Keratinocyte (primary cell): Measurements from ENCODE around the gene FHOD3. TPM values are rescaled to one million over a fixed set of nuclear protein-coding genes. Genes with fewer than 3 reads are reported as not detected.

Source experiments
- DNase-seq: peaks from one replicate; pipeline ENCODE4 v3.0.0-alpha.2; 2011; ENCODE audit warnings: low read depth, missing footprints, low spot score
- FAIRE-seq: peaks from 2 replicates; lab custom pipeline; 2011; peaks lifted over from hg19 to GRCh38; lab: Jason Lieb, UNC
- H2AFZ ChIP-seq: 2 replicates; pipeline ENCODE4 v1.6.0; 2012; ENCODE audit warnings: low read length, control low read depth, inconsistent platforms; ENCODE audit not compliant: control insufficient read depth
- H3K27ac ChIP-seq: 2 replicates; pipeline ENCODE4 v1.5.1; 2011; ENCODE audit warnings: low read length; ENCODE audit not compliant: control insufficient read depth, insufficient read depth
- H3K27me3 ChIP-seq: 3 replicates; pipeline ENCODE4 v1.6.0; 2011; ENCODE audit warnings: low read length; ENCODE audit not compliant: control insufficient read depth, insufficient read depth; ENCODE audit errors: extremely low read depth
- H3K36me3 ChIP-seq, 2 experiments: 2 replicates in 1 of 2; 3 replicates in 1 of 2; pipeline ENCODE4 v1.5.1; 2011; ENCODE audit warnings: low read length in 2 of 2, mild to moderate bottlenecking in 1 of 2; ENCODE audit not compliant: control insufficient read depth in 2 of 2, insufficient read depth in 2 of 2; ENCODE audit errors: extremely low read depth in 1 of 2
- H3K4me1 ChIP-seq: 3 replicates; pipeline ENCODE4 v1.5.1; 2011; ENCODE audit warnings: low read length; ENCODE audit not compliant: control insufficient read depth, insufficient read depth; ENCODE audit errors: extremely low read depth
- H3K4me2 ChIP-seq: 3 replicates; pipeline ENCODE4 v1.6.0; 2011; ENCODE audit warnings: low read depth, low read length; ENCODE audit not compliant: control insufficient read depth, insufficient read depth; ENCODE audit errors: extremely low read depth
- H3K4me3 ChIP-seq, 3 experiments: fragments of 200-600 bp in 1 of 3; sonication (generic) in 1 of 3; 2 replicates in 2 of 3; 3 replicates in 1 of 3; pipeline ENCODE4 v1.5.1; 2011 to 2016; ENCODE audit warnings: low read length in 3 of 3, mild to moderate bottlenecking in 3 of 3, control low read depth in 2 of 3, inconsistent platforms in 1 of 3, low read depth in 1 of 3, mixed read lengths in 1 of 3, mixed run types in 1 of 3, moderate library complexity in 1 of 3; ENCODE audit not compliant: control insufficient read depth in 2 of 3, insufficient read depth in 2 of 3; ENCODE audit errors: extremely low read depth in 1 of 3
- H3K79me2 ChIP-seq: 2 replicates; pipeline ENCODE4 v1.6.0; 2012; ENCODE audit warnings: low read length; ENCODE audit not compliant: control insufficient read depth, insufficient read depth
- H3K9ac ChIP-seq: 3 replicates; pipeline ENCODE4 v1.6.0; 2011; ENCODE audit warnings: low read length; ENCODE audit not compliant: control insufficient read depth, insufficient read depth; ENCODE audit errors: extremely low read depth
- H3K9me1 ChIP-seq: 3 replicates; pipeline ENCODE4 v1.6.0; 2011; ENCODE audit warnings: low read length; ENCODE audit not compliant: control insufficient read depth, insufficient read depth; ENCODE audit errors: extremely low read depth
- H3K9me3 ChIP-seq: 2 replicates; pipeline ENCODE4 v1.5.1; 2012; ENCODE audit warnings: low read depth, low read length; ENCODE audit not compliant: control insufficient read depth
- H4K20me1 ChIP-seq: 3 replicates; pipeline ENCODE4 v1.6.0; 2011; ENCODE audit warnings: low read length; ENCODE audit not compliant: control insufficient read depth, insufficient read depth; ENCODE audit errors: extremely low read depth
- EZH2 ChIP-seq: IDR thresholded peaks from one replicate; pipeline ENCODE4 v1.6.1; 2012; ENCODE audit warnings: inconsistent platforms, mild to moderate bottlenecking, low read length, moderate library complexity
- dilution Hi-C: fragments of 300-500 bp; cut with MboI; formaldehyde crosslinking; loops from one replicate; pipeline ENCODE4 v1.7.0; 2020; ENCODE audit warnings: low sequenced_read_pairs; ENCODE audit not compliant: extremely low pct_ligation_motif_present
- polyA plus RNA-seq, 5 experiments: library from polyadenylated mRNA; depleted of rRNA in 3 of 5; stranded (reverse) in 3 of 5; stranded (forward) in 1 of 5; unstranded in 1 of 5; fragments of >200 nt; gene quantifications; 1 replicate in 1 of 5; 2 replicates in 3 of 5; 3 replicates in 1 of 5; pipeline versions ENCODE4 v1.2.1 to v1.2.3, GENCODE V29; 2011 to 2012; ENCODE audit warnings: missing spikeins in 2 of 5, low read depth in 1 of 5, low replicate concordance in 1 of 5
- TF ChIP-seq, protein P1 (sequence below), 3 experiments: IDR thresholded peaks in 1 of 3; conservative IDR thresholded peaks in 1 of 3; optimal IDR thresholded peaks in 1 of 3; 2 replicates in 2 of 3; 3 replicates in 1 of 3; pipeline versions ENCODE3 to v1.5.1; 2011; ENCODE audit warnings: low read length in 3 of 3, mild to moderate bottlenecking in 3 of 3, moderate library complexity in 2 of 3, control low read depth in 1 of 3, inconsistent platforms in 1 of 3; ENCODE audit not compliant: insufficient read depth in 2 of 3; ENCODE audit errors: extremely low read depth in 1 of 3

FHOD3 gene
- polyA plus RNA-seq, 1 donor (not counting 4 experiments of a cell fraction or from before 2014, with no cell fraction given): 7.7 TPM

DNA sequence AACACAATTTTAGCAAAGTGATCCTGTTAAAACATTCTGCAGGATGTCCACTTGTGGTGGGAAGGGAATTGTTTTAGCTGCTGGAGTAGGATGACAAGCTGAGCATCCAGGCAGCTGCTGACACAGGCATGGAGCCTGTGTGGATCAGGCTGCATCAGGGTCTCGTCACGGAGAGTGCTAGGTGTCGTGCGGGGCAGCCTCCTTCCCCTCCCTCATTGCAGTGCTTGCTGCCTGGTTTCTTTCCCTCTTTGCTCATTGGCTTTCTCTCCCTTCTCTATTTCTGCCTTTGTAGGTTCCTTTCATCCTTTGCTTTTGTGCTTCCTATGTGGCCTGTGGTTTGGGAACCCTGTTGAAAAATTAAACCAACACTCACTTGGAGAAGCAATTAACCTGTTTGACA, 358.4 kb downstream of the FHOD3 start:
- TF ChIP-seq, protein P1, sequence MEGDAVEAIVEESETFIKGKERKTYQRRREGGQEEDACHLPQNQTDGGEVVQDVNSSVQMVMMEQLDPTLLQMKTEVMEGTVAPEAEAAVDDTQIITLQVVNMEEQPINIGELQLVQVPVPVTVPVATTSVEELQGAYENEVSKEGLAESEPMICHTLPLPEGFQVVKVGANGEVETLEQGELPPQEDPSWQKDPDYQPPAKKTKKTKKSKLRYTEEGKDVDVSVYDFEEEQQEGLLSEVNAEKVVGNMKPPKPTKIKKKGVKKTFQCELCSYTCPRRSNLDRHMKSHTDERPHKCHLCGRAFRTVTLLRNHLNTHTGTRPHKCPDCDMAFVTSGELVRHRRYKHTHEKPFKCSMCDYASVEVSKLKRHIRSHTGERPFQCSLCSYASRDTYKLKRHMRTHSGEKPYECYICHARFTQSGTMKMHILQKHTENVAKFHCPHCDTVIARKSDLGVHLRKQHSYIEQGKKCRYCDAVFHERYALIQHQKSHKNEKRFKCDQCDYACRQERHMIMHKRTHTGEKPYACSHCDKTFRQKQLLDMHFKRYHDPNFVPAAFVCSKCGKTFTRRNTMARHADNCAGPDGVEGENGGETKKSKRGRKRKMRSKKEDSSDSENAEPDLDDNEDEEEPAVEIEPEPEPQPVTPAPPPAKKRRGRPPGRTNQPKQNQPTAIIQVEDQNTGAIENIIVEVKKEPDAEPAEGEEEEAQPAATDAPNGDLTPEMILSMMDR (optimal IDR thresholded peaks at IDR 0.05 in 1 of 3, IDR thresholded peaks at IDR 0.05 in 1 of 3, conservative IDR thresholded peaks at IDR 0.05 in 1 of 3; ENCODE audit: extremely low read depth in 1 of 3, insufficient read depth in 2 of 3, low read length in 3 of 3): no peak
- no peak for TF ChIP-seq EZH2
- Histone ChIP-seq H2AFZ (no peak overlapping the region), H3K4me3 (no peak overlapping the region), H3K27ac (no peak overlapping the region), H3K4me1 (peaks cover 19% of the 10 kb centered on the region), H4K20me1 (no peaks in the 10 kb centered on the region), H3K36me3 (no peaks in the 10 kb centered on the region), H3K27me3 (no peaks in the 10 kb centered on the region), H3K9me1 (no peaks in the 10 kb centered on the region), H3K4me2 (no peak overlapping the region), H3K9me3 (no peaks in the 10 kb centered on the region), H3K79me2 (no peaks in the 10 kb centered on the region), H3K9ac (no peak overlapping the region)
- dilution Hi-C loops: no loop called here
- FAIRE-seq (no peak), DNase-seq (no peak)

DNA sequence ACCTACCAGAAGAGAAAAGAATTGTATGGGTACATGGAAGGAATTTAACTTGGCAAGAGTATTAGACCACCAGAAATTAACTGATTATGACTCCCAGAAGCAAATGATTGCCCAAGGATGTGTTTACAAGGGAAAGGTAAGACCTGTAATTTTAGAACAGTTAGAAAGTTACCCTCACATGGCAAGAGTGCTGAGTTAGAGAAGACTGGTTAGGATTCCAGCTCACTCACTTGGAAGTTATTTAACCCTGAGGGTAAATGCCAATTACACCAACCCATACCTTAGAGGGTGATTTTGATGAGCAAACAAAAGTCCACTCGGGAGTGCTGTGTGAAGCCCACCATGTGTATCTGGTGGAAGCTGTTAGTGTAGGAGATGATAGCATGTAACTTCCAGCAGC, 361.1 kb downstream of the FHOD3 start:
- FAIRE-seq (peak; percentile 57), DNase-seq (no peak)
- no peaks in the 10 kb centered on the region for H4K20me1 ChIP-seq
- no peaks in the 10 kb centered on the region for H3K9me3 ChIP-seq
- no peaks in the 10 kb centered on the region for H3K9me1 ChIP-seq
- H2AFZ ChIP-seq: no peak overlapping the region
- TF ChIP-seq, protein P1 (optimal IDR thresholded peaks at IDR 0.05 in 1 of 3, IDR thresholded peaks at IDR 0.05 in 1 of 3, conservative IDR thresholded peaks at IDR 0.05 in 1 of 3; ENCODE audit: extremely low read depth in 1 of 3, insufficient read depth in 2 of 3, low read length in 3 of 3): no peak
- no peak for TF ChIP-seq EZH2
- no peak overlapping the region for H3K4me3 ChIP-seq
- H3K27ac ChIP-seq: peak overlapping the region; percentile 18
- peaks cover 19% of the 10 kb centered on the region for H3K4me1 ChIP-seq
- H3K9ac ChIP-seq: no peak overlapping the region
- H3K36me3 ChIP-seq: no peaks in the 10 kb centered on the region
- no peaks in the 10 kb centered on the region for H3K79me2 ChIP-seq
- dilution Hi-C loops: no loop called here
- no peaks in the 10 kb centered on the region for H3K27me3 ChIP-seq
- H3K4me2 ChIP-seq: peak overlapping the region; percentile 41
